BLaER1 treated with 17β-estradiol and CSF1 and Interleukin-3, amounts not matched to agents 10 nM and 100 nM (cell line): Measurements from ENCODE around the gene MCFD2.

Source experiments
- H3K27ac ChIP-seq, 11 experiments: shearing (Covaris generic); formaldehyde crosslinking; 2 replicates each; pipeline ENCODE4 v1.8.1; 2022
- H3K27me3 ChIP-seq, 11 experiments: shearing (Covaris generic); formaldehyde crosslinking; 2 replicates each; pipeline ENCODE4 v1.8.1; 2022
- H3K36me3 ChIP-seq, 11 experiments: shearing (Covaris generic); formaldehyde crosslinking; 2 replicates each; pipeline ENCODE4 v1.8.1; 2022
- H3K4me1 ChIP-seq, 10 experiments: shearing (Covaris generic); formaldehyde crosslinking; 2 replicates each; pipeline ENCODE4 v1.8.1; 2022
- H3K4me2 ChIP-seq, 11 experiments: shearing (Covaris generic); formaldehyde crosslinking; 2 replicates each; pipeline ENCODE4 v1.8.1; 2022
- H3K4me3 ChIP-seq, 10 experiments: shearing (Covaris generic); formaldehyde crosslinking; 2 replicates each; pipeline ENCODE4 v1.8.1; 2022
- H3K9ac ChIP-seq, 11 experiments: shearing (Covaris generic); formaldehyde crosslinking; 2 replicates each; pipeline ENCODE4 v1.8.1; 2022
- H3K9me3 ChIP-seq, 11 experiments: shearing (Covaris generic); formaldehyde crosslinking; replicated peaks in 1 of 11; 2 replicates each; pipeline ENCODE4 v1.8.1; 2022
- H4K20me1 ChIP-seq, 11 experiments: shearing (Covaris generic); formaldehyde crosslinking; 2 replicates each; pipeline ENCODE4 v1.8.1; 2022
- Cebpa-rat ChIP-seq, 11 experiments: shearing (Covaris generic); IDR thresholded peaks; 2 replicates each; pipeline ENCODE4 v1.8.1; 2022

Gene MCFD2

DNA sequence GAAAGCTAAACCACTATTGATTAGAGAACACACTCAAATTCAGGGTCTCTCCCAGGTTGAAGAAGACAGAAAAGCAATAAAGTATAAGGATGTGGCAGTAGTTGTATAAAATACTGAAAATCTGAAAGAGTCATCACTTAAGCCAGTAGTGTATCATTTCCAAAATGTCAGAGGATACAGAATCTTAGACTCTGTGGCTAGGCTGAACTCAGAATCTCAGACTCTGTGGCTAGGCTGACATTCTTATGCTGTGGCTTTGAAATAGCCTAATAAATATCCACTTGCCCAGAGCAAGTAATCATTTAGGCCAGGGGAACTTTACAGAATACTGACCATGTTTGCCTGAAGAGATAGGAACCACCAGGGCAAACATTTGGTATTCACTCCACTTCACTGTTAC, 13.1 kb downstream of the MCFD2 start:
- TF ChIP-seq Cebpa-rat (IDR thresholded peaks at IDR 0.05) = no peak
- Histone ChIP-seq H3K36me3 (peaks cover 42 to 67% (median 49%) of the 10 kb centered on the region in 11 experiments), H3K27me3 (no peaks in the 10 kb centered on the region), H3K4me3 (no peak overlapping the region), H3K9ac (peak overlapping the region in 2 of 11 experiments; percentile 18 to 30; a peak in 1 of 22 replicates), H3K9me3 (peaks cover 0 to 6% (median 0%) of the 10 kb centered on the region in 11 experiments; a peak in 1 of 22 replicates), H3K4me2 (peak overlapping the region in 7 of 11 experiments; percentile 5 to 74 (median 49); a peak in 11 of 22 replicates), H4K20me1 (peaks cover 0 to 50% (median 4%) of the 10 kb centered on the region in 11 experiments; a peak in 10 of 22 replicates), H3K27ac (peak overlapping the region in 7 of 11 experiments; percentile 23 to 79 (median 46); a peak in 11 of 22 replicates), H3K4me1 (peaks cover 15 to 62% (median 21%) of the 10 kb centered on the region in 10 experiments; a peak in 18 of 20 replicates)

DNA sequence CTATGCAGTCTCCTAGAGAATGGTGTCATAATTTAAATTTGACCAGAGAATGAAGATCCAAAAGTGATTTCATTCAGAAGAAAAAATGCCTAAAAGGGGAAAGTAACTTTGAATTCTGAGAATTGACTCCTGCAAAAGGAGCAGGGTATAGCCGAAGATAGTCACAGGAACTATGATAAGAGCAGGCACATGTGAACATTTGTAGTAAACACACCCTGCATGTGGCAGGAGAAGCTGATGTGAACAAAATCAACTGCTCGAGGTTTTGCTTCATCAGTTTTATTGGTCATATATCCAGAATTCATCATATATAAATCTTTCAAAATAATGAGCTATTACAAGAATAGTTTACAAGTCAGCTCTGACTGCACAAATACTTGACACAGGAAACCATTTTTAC, 14.0 kb downstream of the MCFD2 start:
- no peak for TF ChIP-seq Cebpa-rat (IDR thresholded peaks at IDR 0.05)
- Histone ChIP-seq H3K4me2 (peak overlapping the region in 1 of 11 experiments; percentile 3; a peak in 1 of 22 replicates), H3K9me3 (peaks cover 0 to 6% (median 0%) of the 10 kb centered on the region in 11 experiments; a peak in 1 of 22 replicates), H3K27ac (no peak overlapping the region), H3K4me1 (peaks cover 15 to 66% (median 21%) of the 10 kb centered on the region in 10 experiments; a peak in 18 of 20 replicates), H3K27me3 (no peaks in the 10 kb centered on the region), H3K9ac (no peak overlapping the region), H3K4me3 (no peak overlapping the region), H3K36me3 (peaks cover 34 to 58% (median 40%) of the 10 kb centered on the region in 11 experiments), H4K20me1 (peaks cover 0 to 42% (median 0%) of the 10 kb centered on the region in 11 experiments; a peak in 6 of 22 replicates)

DNA sequence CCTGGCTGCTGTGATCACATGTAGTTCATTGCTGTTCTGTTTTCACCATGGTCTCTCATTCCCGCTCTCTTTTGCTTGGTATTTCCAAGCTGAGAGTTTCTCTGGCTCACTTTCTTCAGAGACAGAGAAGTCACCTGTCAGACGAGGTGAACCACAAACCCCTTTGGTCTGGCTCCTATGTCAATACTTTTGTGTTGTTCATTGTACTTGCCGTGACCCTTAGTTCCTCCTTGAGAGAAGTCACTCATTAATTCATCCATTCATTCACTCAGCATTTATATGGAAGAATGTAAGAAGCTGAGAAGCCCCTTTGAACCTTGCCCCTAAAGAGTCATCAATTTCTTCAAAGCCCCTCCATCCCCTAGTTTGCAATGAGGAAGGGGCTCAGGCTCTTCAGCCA, 15.2 kb downstream of the MCFD2 start:
- peaks cover 22 to 46% (median 28%) of the 10 kb centered on the region in 11 experiments; a peak in 21 of 22 replicates for H3K36me3 ChIP-seq
- H3K4me2 ChIP-seq = no peak overlapping the region
- H3K4me3 ChIP-seq = no peak overlapping the region
- no peak overlapping the region for H3K9ac ChIP-seq
- no peak for TF ChIP-seq Cebpa-rat (IDR thresholded peaks at IDR 0.05)
- H3K4me1 ChIP-seq = peaks cover 15 to 63% (median 21%) of the 10 kb centered on the region in 10 experiments; a peak in 18 of 20 replicates
- H3K9me3 ChIP-seq = peaks cover 0 to 2% (median 0%) of the 10 kb centered on the region in 11 experiments; a peak in 1 of 22 replicates
- no peaks in the 10 kb centered on the region for H3K27me3 ChIP-seq
- H4K20me1 ChIP-seq = peaks cover 0 to 36% (median 0%) of the 10 kb centered on the region in 11 experiments; a peak in 4 of 22 replicates
- no peak overlapping the region for H3K27ac ChIP-seq

DNA sequence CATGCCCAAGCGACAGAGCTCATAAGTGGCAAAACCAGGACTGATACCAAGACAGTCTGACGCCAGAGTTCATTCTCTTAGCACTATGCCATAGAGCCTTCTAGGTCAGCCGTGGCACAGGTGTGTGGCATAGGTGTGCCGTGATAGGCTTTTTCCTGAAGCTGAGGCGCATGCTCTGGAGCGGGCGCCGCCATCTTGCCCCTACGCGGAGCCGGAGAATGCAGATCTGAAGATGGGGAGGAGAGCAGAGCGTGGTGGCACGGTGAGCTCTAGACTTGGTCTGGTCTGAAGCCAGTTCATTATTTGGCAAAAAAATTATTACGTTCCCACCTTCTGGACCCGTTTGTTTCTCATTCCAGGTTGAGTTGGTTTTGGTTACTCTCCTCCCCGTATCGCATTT, 16.6 kb downstream of the MCFD2 start:
- peaks cover 9 to 32% (median 14%) of the 10 kb centered on the region in 11 experiments; a peak in 19 of 22 replicates for H3K36me3 ChIP-seq
- H3K27ac ChIP-seq = no peak overlapping the region
- H4K20me1 ChIP-seq = peaks cover 0 to 31% (median 0%) of the 10 kb centered on the region in 11 experiments; a peak in 4 of 22 replicates
- no peak overlapping the region for H3K9ac ChIP-seq
- H3K4me1 ChIP-seq = peaks cover 13 to 50% (median 17%) of the 10 kb centered on the region in 10 experiments; a peak in 18 of 20 replicates
- no peak for TF ChIP-seq Cebpa-rat (IDR thresholded peaks at IDR 0.05)
- H3K27me3 ChIP-seq = no peaks in the 10 kb centered on the region
- no peaks in the 10 kb centered on the region for H3K9me3 ChIP-seq
- H3K4me2 ChIP-seq = peak overlapping the region in 1 of 11 experiments; percentile 21; a peak in 1 of 22 replicates
- H3K4me3 ChIP-seq = no peak overlapping the region

DNA sequence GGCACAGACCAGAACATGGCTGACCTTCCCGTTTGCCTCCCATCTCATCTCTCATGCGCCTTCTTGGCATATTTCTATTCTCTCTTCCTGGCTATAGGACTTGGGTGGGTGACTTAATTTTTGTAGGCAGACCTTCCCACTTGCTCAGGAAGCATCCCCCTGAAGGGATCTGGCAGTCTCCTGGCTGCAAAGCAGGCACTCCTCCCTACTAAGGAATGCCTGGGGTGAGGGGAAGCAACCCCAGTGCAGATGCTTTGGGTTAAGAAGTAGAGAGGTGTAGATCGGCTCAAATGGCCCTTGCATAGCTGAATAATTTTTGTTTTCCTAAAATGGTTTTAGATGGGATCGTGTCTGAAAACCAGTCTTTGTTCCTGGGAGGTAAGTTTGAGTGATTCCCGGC, 17.6 kb downstream of the MCFD2 start:
- H3K36me3 ChIP-seq = peaks cover 5 to 26% (median 12%) of the 10 kb centered on the region in 11 experiments; a peak in 12 of 22 replicates
- peaks cover 0 to 21% (median 0%) of the 10 kb centered on the region in 11 experiments; a peak in 1 of 22 replicates for H4K20me1 ChIP-seq
- peaks cover 3 to 48% (median 7%) of the 10 kb centered on the region in 10 experiments; a peak in 16 of 20 replicates for H3K4me1 ChIP-seq
- H3K4me3 ChIP-seq = no peak overlapping the region
- no peaks in the 10 kb centered on the region for H3K27me3 ChIP-seq
- H3K27ac ChIP-seq = no peak overlapping the region
- no peak overlapping the region for H3K9ac ChIP-seq
- H3K4me2 ChIP-seq = no peak overlapping the region
- no peak for TF ChIP-seq Cebpa-rat (IDR thresholded peaks at IDR 0.05)
- no peaks in the 10 kb centered on the region for H3K9me3 ChIP-seq

DNA sequence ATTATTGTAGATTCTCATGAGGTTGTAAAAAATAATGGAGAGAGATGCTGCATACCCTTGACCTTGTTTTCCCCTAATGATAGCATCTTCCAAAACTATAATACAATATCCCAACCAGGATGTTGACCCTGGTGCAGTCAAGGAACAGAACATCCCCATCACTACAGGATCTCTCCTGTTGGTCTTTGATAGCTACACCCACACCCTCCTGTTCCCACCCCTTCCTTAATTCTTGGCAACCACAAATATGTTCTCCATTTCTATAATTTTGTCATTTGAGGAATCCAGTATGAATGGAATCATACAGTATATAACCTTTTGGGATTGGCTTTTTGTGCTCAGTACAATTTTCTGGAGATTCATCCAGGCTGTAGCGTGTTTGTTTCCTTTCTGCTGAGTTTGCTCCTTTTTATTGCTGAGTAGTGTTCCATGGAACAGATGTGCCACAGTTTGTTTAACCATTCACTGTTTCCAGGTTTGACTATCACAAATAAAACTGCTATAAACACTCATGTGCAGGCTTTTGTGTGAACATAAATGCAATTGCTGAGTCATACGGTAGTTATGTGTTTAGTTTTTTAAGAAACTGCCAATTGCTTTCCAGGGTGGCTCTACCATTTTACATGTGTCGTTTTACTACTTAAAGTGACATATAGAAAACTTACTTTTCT, 22.2 kb downstream of the MCFD2 start:
- Histone ChIP-seq H3K4me3 (no peak overlapping the region), H3K4me2 (peak overlapping the region in 2 of 11 experiments; percentile 24 to 32; a peak in 3 of 22 replicates), H4K20me1 (no peaks in the 10 kb centered on the region), H3K27me3 (no peaks in the 10 kb centered on the region), H3K4me1 (peaks cover 0 to 18% (median 5%) of the 10 kb centered on the region in 10 experiments; a peak in 10 of 20 replicates), H3K9ac (no peak overlapping the region), H3K36me3 (no peaks in the 10 kb centered on the region), H3K27ac (no peak overlapping the region), H3K9me3 (no peaks in the 10 kb centered on the region)
- TF ChIP-seq Cebpa-rat (IDR thresholded peaks at IDR 0.05) = no peak

DNA sequence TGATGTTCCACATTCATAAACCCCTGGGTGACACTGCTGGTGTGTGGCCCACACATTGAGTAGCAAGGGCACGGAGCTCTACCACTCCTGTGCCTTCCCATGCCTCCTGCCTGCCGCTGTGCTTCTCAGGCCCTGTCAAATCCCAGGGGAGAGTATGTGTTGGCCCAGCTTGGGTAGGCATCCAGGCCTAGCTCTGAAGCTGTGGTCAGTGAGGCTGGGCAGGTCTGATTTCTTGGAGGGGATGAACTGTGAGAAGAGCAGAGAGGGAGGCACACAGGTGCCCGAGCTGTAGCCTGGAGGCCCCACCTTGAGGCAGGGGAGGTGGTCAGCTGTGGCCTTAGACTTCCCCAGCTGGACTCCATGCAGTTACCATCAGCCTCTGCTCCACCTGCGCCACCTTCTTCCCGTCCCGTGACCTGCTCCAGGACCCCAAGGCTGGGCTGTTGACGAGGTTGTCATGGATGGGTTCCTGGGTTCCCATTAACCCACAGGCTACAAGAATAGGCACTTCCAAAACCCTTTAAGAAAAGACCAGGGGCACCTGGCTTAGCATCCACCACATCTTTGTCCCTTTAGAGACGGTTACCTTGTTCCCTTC, 23.6 kb downstream of the MCFD2 start:
- Histone ChIP-seq H3K4me2 (no peak overlapping the region), H3K4me3 (no peak overlapping the region), H3K4me1 (peaks cover 0 to 18% (median 5%) of the 10 kb centered on the region in 10 experiments; a peak in 10 of 20 replicates), H3K9me3 (no peaks in the 10 kb centered on the region), H3K9ac (no peak overlapping the region), H3K36me3 (no peaks in the 10 kb centered on the region), H3K27ac (no peak overlapping the region), H4K20me1 (no peaks in the 10 kb centered on the region), H3K27me3 (no peaks in the 10 kb centered on the region)
- no peak for TF ChIP-seq Cebpa-rat (IDR thresholded peaks at IDR 0.05)

DNA sequence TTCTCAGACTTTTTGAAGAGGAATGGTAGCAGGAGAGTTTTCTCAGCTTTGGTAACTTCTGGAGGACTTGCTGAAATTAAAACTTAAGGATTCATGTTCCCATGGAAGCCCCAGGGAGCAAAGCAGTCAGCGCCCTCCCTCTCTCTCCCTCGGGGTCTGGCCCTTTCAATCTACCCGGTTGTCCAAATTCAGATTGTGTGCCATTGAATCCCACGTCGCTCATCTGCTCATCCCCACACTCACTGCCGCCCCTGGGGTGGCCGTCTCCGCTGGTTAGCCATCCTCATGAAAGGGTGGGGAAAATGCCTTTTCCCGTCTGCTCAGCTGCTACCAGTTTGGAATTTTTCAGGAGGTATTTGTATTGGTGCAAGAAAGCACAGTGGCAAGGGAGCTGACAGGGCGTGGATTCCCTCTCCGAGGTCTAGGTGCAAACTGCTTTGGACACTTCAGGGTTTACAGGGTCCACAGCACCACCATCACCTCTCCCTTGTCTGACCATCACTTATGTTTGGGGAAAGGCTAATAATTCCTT, 27.1 kb downstream of the MCFD2 start:
- Histone ChIP-seq H3K27ac (no peak overlapping the region), H3K9ac (no peak overlapping the region; a peak in 1 of 22 replicates), H3K4me3 (no peak overlapping the region), H3K9me3 (no peaks in the 10 kb centered on the region), H3K27me3 (no peaks in the 10 kb centered on the region), H3K36me3 (no peaks in the 10 kb centered on the region), H3K4me2 (no peak overlapping the region), H3K4me1 (peaks cover 0 to 9% (median 4%) of the 10 kb centered on the region in 10 experiments; a peak in 9 of 20 replicates), H4K20me1 (no peaks in the 10 kb centered on the region)
- TF ChIP-seq Cebpa-rat (IDR thresholded peaks at IDR 0.05) = no peak
